Measurements from ENCODE around the gene LIPE.

GRCh38 chr19:42461700-42462324 lies 34.6 kb upstream of the LIPE start:
- no peak for TF ChIP-seq EZH2 (IDR thresholded peaks at IDR 0.05; ENCODE audit: insufficient read depth, poor library complexity, severe bottlenecking)
- TF ChIP-seq EZH2phosphoT487 (IDR thresholded peaks at IDR 0.05; ENCODE audit: insufficient read depth, low read depth): no peak
